ENCODE data around the gene ENOX1.

ENOX1 gene

GRCh38 chr13:43263047-43263446 is 523.7 kb downstream of the ENOX1 start:
- H3K4me3 ChIP-seq (ENCODE audit: low read depth, low read length): no peak overlapping the region

DNA sequence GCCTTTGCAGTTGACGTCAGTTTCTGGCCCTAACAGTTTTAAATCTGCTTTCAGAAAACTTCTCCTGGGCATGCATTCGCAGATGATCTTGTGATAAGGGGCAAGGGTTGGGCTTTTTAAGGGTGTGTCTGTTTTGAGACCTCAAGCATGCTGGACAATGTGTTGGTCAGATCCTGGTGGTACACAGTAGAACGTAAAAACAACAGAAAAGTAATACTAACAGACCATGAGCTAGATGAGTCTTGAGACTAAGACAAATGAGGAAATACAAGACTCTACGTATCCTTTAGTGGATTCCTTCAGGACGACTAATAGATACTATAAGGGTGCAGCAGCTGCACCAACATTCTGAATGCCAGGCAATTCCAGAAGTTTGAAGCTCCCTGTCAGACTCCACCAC is 525.8 kb downstream of the ENOX1 start:
- no peak overlapping the region for H3K4me3 ChIP-seq (ENCODE audit: low read depth, low read length)
- TF ChIP-seq, protein P1, sequence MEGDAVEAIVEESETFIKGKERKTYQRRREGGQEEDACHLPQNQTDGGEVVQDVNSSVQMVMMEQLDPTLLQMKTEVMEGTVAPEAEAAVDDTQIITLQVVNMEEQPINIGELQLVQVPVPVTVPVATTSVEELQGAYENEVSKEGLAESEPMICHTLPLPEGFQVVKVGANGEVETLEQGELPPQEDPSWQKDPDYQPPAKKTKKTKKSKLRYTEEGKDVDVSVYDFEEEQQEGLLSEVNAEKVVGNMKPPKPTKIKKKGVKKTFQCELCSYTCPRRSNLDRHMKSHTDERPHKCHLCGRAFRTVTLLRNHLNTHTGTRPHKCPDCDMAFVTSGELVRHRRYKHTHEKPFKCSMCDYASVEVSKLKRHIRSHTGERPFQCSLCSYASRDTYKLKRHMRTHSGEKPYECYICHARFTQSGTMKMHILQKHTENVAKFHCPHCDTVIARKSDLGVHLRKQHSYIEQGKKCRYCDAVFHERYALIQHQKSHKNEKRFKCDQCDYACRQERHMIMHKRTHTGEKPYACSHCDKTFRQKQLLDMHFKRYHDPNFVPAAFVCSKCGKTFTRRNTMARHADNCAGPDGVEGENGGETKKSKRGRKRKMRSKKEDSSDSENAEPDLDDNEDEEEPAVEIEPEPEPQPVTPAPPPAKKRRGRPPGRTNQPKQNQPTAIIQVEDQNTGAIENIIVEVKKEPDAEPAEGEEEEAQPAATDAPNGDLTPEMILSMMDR (IDR thresholded peaks at IDR 0.05; ENCODE audit: low read depth, low read length): no peak

More at GRCh38 chr13:43263047-43263446, 523.7 kb downstream of the ENOX1 start:
- TF ChIP-seq, protein P1 (IDR thresholded peaks at IDR 0.05; ENCODE audit: low read depth, low read length): no peak

GRCh38 chr13:43258771-43259170 is 528.0 kb downstream of the ENOX1 start:
- TF ChIP-seq, protein P1 (IDR thresholded peaks at IDR 0.05; ENCODE audit: low read depth, low read length): no peak
- no peak overlapping the region for H3K4me3 ChIP-seq (ENCODE audit: low read depth, low read length)

DNA sequence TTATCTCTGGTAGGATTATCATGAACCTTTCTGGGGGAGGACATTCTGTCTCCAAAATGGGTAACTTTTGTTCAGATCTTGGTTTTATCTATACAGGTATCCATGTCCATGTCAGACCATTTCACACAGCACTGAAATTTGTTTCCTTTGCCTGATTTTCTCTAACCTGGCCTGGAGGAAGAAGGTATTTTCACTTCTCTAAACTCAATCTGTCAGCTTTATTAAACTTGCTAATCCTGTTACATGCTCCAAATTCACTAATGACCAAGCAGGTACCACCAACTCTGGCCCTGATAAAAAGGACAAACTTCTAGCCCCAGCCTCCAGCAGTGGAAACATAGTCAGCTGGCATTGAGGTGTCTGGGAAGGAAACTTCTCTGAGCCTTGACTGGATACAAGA is 529.0 kb downstream of the ENOX1 start:
- TF ChIP-seq, protein P1 (IDR thresholded peaks at IDR 0.05; ENCODE audit: low read depth, low read length): no peak
- H3K4me3 ChIP-seq (ENCODE audit: low read depth, low read length): no peak overlapping the region

GRCh38 chr13:43251961-43252360 is 534.8 kb downstream of the ENOX1 start:
- no peak overlapping the region for H3K4me3 ChIP-seq (ENCODE audit: low read depth, low read length)
- TF ChIP-seq, protein P1 (IDR thresholded peaks at IDR 0.05; ENCODE audit: low read depth, low read length): no peak

- TF ChIP-seq, protein P1 (IDR thresholded peaks at IDR 0.05; ENCODE audit: low read depth, low read length): no peak
- H3K4me3 ChIP-seq (ENCODE audit: low read depth, low read length): no peak overlapping the region
Measured at GRCh38 chr13:43246382-43246781, 540.4 kb downstream of the ENOX1 start.

DNA sequence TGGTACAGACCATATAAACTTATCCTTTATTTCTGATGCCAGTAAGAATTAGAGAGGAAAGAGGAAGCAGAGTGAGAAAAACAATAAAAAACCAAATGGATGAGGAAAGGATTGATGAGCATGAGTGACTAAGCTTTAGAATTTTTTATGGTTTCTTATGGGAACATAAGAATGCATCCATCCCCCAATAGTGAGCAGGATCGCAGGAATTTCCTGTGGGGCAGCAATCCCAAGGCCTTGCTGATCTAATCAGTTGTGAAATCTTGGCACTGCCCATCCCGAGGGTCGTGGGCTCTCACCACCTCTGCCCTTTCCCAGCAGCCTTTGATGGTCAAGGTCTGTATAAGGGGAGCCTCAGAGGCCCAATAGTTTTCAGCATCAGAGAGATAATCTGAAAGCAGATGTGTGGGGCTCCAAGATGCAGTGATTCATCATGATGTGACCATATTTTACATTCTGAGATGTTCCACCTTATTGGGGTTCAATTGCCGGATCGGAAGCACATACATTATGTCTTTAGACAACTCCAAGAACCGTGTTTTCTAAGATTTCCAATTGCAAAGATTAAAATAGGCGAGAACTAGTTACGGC is 541.3 kb downstream of the ENOX1 start:
- TF ChIP-seq, protein P1 (IDR thresholded peaks at IDR 0.05; ENCODE audit: low read depth, low read length): no peak
- H3K4me3 ChIP-seq (ENCODE audit: low read depth, low read length): no peak overlapping the region
